ENCODE measurements around the gene CCDC180. TPM values are rescaled to one million over a fixed set of nuclear protein-coding genes. Genes with fewer than 3 reads are reported as not detected.
"Not testable (repeated sequence)": the region's sequence is repeated elsewhere in the genome, so short reads cannot be mapped to it uniquely, and the experiment has no call there.

The CCDC180 gene
- 2.4 and 6.2 TPM in 2 replicates for total RNA-seq (2014; rRNA removed; shearing (Covaris generic))

DNA sequence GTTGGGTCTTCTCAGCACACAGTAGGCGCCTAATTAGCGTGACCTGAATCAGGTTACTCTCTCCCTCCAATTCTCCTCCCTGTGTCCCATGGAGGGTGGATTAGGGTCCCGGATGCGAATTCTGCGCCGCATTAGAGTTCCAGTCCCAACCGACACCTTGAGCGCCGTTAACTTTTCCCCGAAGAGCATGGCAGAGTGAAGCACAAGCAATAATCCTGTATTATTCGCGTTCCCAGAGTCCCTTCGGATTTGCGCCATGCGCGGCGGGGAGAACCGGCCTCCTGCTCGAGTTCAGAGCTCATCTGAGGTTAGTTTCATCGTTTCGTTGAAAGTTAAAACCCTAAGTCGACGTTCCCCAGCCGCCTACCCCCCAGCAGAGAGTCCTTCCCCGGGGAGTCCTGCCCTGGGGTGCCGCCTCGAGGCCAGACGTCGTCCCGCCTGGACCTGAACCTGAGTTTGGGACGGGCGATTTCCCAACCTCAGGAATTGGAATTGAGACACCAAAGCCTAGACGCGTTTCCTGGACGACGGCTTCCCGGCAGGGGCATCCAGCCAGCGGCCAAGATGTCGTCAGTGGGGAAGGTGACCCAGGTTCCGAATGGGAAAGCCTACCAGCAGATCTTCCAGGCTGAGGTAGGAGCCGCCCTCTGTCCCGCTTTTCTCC is at the start of gene CCDC180:
Gene CCDC180, plus strand, starts transcription at position 160 of the 664 bp plus-strand sequence. Its CDS starts 405 bp downstream, at position 565.
- no peak for DNase-seq (ENCODE audit: low spot score)
- in situ Hi-C loops (cut with HindIII; ENCODE audit: low sequenced_read_pairs), result no loop called here

DNA sequence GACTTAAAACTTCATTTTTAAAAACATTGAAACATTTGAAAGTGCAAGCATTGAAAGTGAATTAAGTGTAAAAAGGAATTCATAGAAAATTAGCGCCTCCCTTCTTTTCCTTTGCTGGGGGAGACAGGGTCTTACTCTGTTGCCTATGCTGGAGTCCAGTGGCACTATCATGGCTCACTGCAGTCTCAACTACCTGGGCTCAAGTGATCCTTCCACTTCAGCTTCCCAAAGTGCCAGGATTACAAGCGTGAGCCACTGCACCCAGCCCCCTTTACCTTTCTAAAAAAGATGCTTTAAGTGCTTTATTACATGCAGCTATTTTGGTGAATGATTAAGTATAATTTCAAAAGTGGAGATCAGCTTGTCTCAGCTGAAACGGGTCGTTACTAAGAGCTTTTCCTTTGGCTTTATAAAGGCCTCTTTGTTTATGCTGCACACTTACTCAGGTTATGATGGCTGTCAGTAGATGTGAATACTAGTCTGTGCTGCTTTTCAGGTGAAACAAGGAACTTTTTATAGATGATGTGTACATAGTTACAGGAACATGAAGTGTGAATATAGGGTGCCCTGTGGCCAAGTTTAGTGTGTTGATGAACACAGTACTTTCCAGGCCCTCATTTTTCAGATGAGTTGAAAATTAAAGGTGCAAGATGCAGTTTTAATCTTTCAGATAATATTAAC is 47.5 kb upstream of the CCDC180 start:
- in situ Hi-C loops (cut with HindIII; ENCODE audit: low sequenced_read_pairs); DNase-seq (ENCODE audit: low spot score): not testable (repeated sequence)

DNA sequence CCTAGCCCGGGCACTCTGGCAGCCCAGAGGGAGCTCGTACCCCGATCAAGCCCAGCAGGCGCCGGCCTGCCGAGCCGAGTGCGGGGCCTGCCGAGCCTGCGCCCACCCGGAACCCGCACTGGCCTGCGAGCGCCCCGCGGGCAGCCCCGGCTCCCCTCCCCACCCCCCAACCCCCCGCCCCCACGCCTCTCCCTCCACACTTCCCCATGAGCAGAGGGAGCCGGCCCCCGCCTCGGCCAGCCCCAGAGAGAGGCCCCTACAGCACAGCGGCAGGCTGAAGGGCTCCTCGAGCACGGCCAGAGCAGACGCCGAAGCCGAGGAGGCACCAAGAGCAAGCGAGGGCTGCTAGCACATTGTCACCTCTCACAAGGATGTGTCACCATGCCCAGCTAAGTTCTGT is 36.2 kb upstream of the CCDC180 start:
- no peak for DNase-seq (ENCODE audit: low spot score)
- in situ Hi-C loops (cut with HindIII; ENCODE audit: low sequenced_read_pairs), result no loop called here

DNA sequence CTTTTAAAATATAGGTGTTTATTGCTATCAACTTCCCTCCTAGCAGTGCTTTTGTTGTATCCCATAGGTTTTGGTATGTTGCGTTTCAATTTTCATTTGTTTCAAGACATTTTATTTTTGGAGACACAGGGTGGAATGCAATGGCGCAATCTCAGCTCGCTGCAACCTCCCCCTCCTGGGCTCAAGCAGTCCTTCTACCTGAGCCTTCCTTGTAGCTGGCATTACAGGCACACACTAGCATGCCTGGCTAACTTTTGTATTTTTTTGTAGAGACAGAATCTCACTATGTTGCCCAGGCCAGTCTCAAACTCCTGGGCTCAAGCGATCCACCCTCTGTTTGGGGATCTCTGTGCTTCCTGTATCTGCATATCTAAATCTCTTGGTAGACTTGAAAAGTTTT is 35.4 kb upstream of the CCDC180 start:
- no peak for DNase-seq (ENCODE audit: low spot score)
- in situ Hi-C loops (cut with HindIII; ENCODE audit: low sequenced_read_pairs), result no loop called here

DNA sequence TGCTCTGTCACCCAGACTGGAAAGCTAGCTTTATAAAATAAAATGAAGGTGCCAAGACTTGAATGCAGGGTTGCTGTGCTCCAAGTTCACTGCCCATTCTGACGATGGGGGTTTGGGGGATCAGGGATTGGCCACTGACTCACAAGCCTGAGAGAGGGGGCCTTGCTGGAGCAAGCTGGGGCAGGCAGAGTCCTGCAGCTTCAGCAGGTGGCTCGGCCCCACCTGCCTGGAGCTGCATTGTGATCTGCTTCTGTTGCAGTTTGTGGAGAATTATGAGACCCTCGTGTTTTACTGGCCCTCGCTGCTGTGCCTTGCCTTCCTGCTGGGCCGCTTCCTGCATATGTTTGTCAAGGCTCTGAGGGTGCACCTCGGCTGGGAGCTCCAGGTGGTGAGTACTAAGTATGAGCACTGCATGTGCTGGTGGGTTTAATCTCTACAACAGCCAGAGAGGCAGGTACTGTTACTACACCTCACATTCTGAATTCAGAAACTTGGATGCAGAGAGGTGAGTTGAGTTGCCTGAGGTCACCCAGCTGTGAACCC is 31.1 kb upstream of the CCDC180 start:
- DNase-seq (ENCODE audit: low spot score), result no peak
- in situ Hi-C loops (cut with HindIII; ENCODE audit: low sequenced_read_pairs), result no loop called here

DNA sequence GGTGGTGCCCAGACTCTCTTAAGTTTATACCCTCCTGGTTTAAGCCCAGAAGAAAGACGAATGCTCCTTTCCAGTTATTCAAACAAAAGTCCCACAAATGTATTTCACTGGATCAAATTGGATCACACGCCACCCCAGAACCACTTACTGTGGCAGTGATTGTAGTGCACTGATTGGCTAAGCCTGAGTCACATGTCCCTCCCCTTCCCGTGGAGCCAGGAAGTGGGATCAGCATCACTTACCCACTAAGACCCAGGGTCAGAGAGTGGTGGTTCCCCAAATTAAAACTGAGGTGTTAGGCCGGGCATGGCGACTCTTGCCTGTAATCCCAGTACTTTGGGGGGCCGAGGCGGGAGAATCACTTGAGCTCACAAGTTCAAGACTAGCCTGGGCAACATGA is 29.5 kb upstream of the CCDC180 start:
- DNase-seq (ENCODE audit: low spot score), result no peak
- in situ Hi-C loops (cut with HindIII; ENCODE audit: low sequenced_read_pairs), result no loop called here

DNA sequence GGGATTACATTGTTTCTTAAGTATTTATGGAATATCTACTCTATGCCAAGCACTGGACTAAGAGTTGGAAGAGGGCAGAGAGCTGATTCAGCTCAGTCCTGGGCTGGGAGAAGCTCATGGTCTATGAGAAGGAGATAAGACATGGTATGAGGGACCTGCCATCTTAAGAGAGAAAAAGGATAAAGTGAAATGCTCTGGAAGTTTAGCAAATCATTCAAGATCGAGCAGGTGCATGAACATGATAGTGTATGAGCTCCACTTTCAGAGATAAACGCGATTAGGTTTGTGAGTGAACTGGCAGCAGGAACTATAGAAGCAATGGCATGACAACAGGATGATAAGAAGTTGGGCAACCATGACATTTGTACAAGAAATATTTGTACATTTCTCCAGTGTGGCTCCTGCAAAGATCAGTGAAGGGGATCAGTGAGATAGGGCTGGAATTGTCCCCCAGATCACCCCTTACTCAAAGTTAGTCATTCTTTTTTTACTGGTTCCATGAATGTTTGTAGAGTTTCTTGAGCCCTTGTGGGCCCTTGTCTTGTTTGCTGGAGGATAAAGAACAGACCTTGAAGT is 26.6 kb upstream of the CCDC180 start:
- no peak for DNase-seq (ENCODE audit: low spot score)
- in situ Hi-C loops (cut with HindIII; ENCODE audit: low sequenced_read_pairs), result no loop called here

DNA sequence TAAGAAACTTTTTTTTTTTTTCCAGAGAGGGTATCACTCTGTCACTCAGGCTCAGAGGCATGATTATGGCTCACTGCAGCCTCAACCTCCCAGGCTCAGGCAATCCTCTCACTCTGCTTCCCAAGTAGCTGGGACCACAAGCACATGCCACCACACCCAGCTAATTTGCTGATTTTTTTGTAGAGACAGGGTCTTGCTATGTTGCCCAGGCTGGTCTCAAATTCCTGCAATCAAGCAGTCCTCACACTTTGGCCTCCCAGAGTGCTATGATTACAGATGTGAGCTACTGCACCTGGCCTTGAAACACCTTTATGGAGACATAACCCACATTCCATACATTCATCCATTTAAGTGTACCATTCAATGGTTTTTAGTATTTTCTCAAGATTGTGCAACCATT is 23.7 kb upstream of the CCDC180 start:
- in situ Hi-C loops (cut with HindIII; ENCODE audit: low sequenced_read_pairs), result no loop called here
- no peak for DNase-seq (ENCODE audit: low spot score)

DNA sequence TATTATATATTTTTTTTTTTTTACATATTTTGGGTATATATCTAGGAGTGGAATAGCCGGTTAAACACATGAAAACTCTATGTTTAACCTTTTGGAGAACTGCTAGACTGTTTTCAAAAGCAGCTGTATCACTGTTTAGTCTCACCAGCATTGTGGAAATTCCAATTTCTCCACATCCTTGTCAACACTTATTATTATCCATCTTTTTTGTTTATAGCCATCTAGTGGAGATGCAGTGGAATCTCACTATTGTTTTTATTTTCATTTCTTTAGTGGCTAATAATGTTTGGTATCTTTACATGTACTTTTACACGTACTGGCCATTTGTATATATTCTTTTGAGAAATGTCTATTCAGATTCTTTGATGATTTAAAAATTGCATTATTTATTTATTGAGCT is 22.7 kb upstream of the CCDC180 start:
- in situ Hi-C loops (cut with HindIII; ENCODE audit: low sequenced_read_pairs), result no loop called here
- DNase-seq (ENCODE audit: low spot score), result no peak

DNA sequence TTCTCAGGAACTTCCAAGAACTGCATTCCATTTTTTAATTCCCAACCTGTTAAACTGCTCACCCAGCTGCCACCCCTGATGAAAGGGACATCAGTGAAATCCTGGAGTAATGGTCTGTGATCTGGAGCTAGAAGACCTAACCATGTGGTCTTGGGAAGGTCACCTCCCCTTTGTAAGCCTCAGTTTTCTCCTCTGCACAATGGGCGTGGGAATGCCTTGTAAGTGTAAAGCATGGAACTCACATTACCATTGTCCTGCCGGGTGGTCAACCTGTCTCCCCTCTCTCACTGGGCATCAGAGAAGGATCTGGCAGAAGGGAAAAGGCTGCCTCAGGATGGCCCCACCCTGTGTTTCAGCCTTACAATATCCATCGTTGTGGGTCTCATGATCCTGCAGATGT is 15.3 kb upstream of the CCDC180 start:
- no peak for DNase-seq (ENCODE audit: low spot score)
- in situ Hi-C loops (cut with HindIII; ENCODE audit: low sequenced_read_pairs), result no loop called here

DNA sequence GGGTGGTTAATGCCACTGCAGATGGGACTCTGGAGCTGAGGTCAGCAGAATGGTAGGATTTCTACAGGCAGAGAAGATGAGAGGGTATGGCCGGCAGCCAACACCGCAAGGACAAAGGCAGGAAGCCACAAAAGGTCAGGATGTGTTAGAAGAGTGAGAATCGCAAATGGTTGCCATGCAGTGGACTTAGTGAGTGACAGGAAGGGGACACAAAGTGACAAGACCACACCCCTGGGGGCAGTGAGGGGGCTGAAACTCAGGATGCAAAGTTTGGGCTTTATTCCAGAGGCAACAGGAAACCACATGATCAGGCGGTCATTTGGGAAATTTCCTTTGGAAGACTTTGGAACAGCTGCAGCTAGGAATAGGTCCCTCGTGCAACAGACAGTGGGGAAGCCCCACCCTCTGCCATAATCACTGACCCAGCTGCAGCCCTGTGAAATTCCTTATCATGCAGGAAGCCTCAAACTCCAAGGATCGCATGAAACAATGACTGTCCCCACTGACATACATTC is 14.2 kb upstream of the CCDC180 start:
- in situ Hi-C loops (cut with HindIII; ENCODE audit: low sequenced_read_pairs), result no loop called here

DNA sequence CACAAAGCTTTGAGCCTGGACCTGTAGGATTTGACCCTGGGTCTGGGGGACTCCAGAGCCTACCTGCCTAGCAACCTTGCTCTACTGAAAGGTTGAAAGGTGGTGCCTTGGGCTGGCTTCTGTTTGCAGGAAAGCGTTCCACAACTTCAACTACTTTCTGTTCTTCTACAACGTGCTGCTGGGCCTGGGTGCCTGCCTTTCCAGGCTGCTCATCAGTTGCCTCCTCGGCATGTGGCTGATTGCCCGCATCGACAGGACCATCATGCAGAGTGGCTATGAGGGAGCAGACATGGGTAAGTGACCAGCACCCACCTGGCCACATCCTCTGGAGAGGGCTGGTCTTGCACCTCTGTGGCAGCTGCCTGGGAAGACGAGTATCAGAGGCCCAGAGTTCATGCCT is 13.6 kb upstream of the CCDC180 start:
- in situ Hi-C loops (cut with HindIII; ENCODE audit: low sequenced_read_pairs), result no loop called here
- no peak for DNase-seq (ENCODE audit: low spot score)

More for the DNA sequence above, 14.2 kb upstream of the CCDC180 start:
- DNase-seq (ENCODE audit: low spot score), result peak; percentile 15

DNA sequence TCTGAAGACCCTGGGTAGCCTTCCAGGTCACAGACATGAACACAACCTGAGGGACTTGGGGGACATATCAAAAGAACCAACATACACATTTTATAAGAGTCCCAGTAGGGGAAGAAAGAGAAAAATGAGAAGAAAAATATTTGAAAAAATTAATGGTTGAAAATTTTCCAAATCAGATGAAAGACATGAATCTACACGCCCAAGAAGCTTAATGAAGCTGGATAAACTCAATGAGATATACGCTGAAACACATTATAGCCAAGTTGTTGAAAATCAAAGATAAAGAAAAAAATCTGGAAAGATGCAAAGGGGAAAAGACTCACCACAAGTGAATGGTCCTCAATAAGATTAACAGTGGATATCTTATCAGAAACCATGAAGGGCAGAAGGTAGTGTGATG is 9.6 kb upstream of the CCDC180 start:
- in situ Hi-C loops (cut with HindIII; ENCODE audit: low sequenced_read_pairs), result no loop called here
- DNase-seq (ENCODE audit: low spot score), result no peak

DNA sequence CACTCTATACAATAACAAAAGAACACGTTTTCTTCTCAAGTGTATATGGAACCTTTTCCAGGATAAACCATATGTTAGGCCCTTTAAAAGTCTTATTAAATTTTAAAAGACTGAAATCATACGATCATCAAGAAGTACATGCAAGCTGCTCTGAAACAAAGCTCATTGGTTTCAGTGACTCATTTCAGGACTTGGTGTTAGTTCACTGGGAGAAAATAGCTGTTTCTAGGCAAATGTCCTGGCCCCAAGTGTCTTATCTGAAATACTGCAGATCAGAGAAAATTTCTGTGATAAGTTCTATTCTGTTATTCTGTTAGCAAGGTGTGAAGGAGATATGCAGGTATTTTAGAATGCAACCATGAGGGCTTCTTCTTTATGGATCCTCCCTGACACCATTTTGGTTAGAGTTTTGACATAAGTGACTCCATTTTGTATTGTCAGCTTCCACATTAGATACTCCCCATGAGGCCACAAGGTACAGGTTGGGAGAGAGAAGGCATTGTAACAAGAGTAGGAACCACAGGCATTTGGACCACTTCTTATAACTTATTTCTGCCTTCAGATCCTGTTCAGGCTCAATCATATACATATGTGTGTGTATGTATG is 7.5 kb upstream of the CCDC180 start:
- DNase-seq (ENCODE audit: low spot score), result no peak
- in situ Hi-C loops (cut with HindIII; ENCODE audit: low sequenced_read_pairs), result no loop called here

DNA sequence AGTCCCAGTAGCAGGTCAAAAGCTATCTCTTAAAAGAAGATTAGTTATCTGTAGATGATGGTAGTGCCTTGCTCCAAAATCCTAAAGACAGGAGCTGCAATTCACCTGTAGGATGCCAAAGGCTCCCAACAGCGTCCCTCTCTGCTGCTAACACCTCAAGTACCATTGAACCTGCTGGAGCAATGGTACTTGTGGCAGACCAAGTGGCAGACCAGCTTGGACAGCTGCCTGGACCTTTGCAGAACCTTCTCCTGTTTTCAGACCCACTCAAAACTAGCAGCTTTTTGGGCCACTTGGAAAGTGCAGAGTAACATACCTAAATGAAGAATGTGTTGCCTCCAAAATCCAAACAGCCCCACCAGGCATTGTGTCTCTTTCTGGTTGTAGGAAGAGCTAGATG is 6.9 kb upstream of the CCDC180 start:
- no peak for DNase-seq (ENCODE audit: low spot score)
- in situ Hi-C loops (cut with HindIII; ENCODE audit: low sequenced_read_pairs), result no loop called here

DNA sequence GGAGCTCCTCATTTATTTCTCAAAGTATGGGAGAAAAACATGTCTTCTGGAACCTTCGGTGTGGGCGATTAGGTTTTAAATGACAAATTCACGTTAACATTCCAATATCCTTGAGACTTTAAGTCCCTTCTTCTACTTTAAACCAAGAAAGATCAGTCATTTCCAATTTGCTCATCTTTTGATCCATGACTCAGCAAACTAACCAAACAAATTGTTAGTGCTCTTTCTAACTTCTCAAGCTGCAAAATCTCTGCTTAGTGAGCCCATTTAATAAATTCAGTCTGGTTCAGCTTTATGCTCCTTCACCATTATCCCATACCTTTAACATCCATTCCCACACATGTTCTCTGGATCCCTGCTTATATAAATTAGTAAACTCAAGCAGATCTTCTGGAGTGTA is 5.5 kb upstream of the CCDC180 start:
- no peak for DNase-seq (ENCODE audit: low spot score)
- in situ Hi-C loops (cut with HindIII; ENCODE audit: low sequenced_read_pairs), result no loop called here

DNA sequence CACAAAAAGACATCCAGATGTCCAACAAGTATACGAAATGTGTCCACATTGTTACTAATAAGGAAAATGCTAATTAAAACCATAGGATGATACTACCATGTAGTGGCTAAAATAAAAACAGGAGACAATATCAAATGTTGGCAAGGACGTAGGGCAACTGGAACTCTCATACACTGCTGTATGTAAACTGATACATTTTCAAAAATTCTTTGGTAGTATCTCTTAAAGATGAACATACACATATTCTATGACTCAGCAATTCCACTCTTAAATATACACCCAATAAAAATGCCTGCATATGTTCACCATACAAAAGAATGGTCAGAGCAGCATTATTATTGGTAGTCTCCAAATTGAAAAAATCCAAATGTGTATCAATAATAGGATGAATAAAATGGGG is 2.9 kb upstream of the CCDC180 start:
- in situ Hi-C loops (cut with HindIII; ENCODE audit: low sequenced_read_pairs), result no loop called here
- DNase-seq (ENCODE audit: low spot score), result no peak

DNA sequence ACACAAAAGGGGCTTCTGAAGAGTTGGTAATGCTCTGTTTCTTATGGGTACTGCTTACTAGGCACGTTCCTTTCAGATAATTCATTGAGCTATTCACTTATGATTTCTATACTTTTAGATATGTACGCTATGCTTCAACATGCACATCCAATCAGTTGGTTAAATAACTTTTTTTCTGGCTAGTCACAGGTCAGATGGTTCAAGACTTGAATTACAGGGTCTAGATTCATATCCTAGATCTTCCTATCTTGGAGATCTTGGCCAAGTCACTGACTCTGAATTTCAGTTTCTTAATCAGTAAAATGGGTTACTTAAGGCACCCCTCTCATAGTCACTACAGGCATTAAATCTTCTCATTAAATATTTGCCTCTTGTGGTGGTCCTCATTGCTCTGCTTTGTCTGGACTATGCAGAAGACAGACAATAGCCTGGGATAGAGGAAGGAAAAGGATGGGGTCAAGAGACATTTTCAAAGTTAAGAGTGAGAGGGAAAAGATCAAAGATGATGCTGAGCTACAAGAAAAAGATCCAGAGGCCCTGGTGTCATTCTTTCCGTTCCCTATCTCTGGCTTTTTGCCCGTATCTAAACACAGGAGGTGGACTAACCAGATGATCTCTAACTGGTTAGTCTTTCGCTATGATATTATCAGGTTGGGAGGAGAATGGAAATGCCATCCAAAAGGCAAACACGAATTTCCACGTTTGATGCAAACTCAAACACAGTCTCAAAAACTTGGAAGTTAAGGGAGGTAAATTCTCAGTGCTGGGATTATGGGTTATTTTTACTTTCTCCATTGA is 1.8 kb upstream of the CCDC180 start:
- DNase-seq (ENCODE audit: low spot score), result no peak
- in situ Hi-C loops (cut with HindIII; ENCODE audit: low sequenced_read_pairs), result no loop called here

DNA sequence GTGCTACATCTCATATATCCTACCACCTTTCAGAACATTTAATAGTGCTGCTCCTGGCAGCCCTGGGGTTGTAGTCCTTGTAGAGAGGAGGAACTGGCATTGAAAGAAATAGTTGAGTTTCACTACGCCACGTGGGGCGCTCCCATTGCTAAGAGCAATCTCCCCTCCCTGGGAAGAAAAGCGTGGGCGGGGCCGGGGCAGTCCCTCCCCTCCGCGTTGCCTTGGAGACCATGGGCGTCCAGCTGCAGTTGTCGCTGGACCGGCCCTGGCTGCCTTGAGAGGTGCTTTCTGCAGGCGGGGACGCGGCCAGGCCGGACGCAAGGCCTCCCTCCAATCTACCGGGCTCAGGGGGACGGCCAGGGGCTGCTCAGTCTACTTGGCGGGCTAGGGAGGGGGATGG is 368 bp upstream of the CCDC180 start:
- peak; percentile 9 for DNase-seq (ENCODE audit: low spot score)
- in situ Hi-C loops (cut with HindIII; ENCODE audit: low sequenced_read_pairs), result no loop called here
